ENCODE results near the gene MYO1D. TPM values are rescaled to one million over a fixed set of nuclear protein-coding genes. Genes with fewer than 3 reads are reported as not detected.

MYO1D gene
- total RNA-seq, 1 experiment from 2014 or later: 206 TPM

DNA sequence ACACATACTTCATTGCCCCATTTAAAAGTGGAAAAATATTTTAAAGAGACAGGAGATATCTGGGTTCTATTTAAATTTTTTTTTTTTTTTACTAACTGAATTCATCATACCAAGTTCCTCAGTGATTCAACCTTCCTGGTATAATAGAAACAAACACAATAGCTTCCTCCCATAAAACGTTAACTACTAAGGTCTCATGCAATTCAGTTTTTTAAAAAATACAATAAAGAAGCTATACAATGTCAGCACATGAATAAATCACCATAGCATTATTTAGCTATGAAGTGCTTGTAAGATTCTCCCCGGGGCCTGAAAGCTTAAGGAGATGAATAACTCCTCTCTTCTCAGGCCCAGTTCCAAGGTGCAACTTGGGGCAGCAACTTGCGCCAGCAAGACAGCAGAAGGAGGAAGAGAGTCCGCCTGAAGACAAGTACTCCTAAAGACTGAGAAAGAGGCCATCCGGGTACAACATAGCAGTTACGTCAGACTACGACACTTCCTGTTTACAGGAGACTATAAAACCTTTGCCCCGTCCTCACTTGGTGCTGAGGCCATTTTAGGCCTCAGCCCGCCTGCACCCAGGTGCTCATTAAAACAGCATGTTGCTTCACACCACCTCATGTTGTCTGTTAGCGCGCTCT is 81.5 kb downstream of the MYO1D start:
- DNase-seq: peak; percentile 17 to 44
- peak overlapping the region; percentile 45 for H3K4me3 Mint-ChIP-seq (ENCODE audit: unreplicated experiment)
- TF ChIP-seq, protein P1, sequence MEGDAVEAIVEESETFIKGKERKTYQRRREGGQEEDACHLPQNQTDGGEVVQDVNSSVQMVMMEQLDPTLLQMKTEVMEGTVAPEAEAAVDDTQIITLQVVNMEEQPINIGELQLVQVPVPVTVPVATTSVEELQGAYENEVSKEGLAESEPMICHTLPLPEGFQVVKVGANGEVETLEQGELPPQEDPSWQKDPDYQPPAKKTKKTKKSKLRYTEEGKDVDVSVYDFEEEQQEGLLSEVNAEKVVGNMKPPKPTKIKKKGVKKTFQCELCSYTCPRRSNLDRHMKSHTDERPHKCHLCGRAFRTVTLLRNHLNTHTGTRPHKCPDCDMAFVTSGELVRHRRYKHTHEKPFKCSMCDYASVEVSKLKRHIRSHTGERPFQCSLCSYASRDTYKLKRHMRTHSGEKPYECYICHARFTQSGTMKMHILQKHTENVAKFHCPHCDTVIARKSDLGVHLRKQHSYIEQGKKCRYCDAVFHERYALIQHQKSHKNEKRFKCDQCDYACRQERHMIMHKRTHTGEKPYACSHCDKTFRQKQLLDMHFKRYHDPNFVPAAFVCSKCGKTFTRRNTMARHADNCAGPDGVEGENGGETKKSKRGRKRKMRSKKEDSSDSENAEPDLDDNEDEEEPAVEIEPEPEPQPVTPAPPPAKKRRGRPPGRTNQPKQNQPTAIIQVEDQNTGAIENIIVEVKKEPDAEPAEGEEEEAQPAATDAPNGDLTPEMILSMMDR (IDR thresholded peaks at IDR 0.05; ENCODE audit: insufficient read depth in 1 of 2, low read depth in 1 of 2, low read length in 1 of 2, severe bottlenecking in 1 of 2, unreplicated experiment in 1 of 2): no peak
- ChIA-PET CTCF (interaction anchor here (0.8 to 1.9 kb wide), 3 partner anchors 12 to 33 kb away, joined by 4 to 5 read pairs (median 4); no protein-coding TSS in a partner anchor), POLR2A (interaction anchor here (0.8 kb wide), 1 partner anchor 82 kb away, joined by 3 read pairs; the partner anchor contains the start of gene MYO1D)
- peaks cover 31% of the 10 kb centered on the region for H3K4me1 Mint-ChIP-seq (ENCODE audit: low read depth, unreplicated experiment)
- H3K36me3 ChIP-seq (ENCODE audit: control insufficient read depth, insufficient read depth, low read length): no peaks in the 10 kb centered on the region
- no peaks in the 10 kb centered on the region for H3K9me3 Mint-ChIP-seq (ENCODE audit: unreplicated experiment)
- H3K27me3 Mint-ChIP-seq (ENCODE audit: insufficient read depth, unreplicated experiment): no peaks in the 10 kb centered on the region
- H3K4me3 ChIP-seq (ENCODE audit: low read depth, low read length): no peak overlapping the region
- BruUV-seq (replicated peaks): no TSS peak
- no peaks in the 10 kb centered on the region for H3K36me3 Mint-ChIP-seq (ENCODE audit: insufficient read depth, unreplicated experiment)
- H3K27ac Mint-ChIP-seq (ENCODE audit: unreplicated experiment): peak overlapping the region; percentile 71
- no peaks in the 10 kb centered on the region for H3K9me3 ChIP-seq
- H3K4me1 ChIP-seq: peaks cover 58% of the 10 kb centered on the region
- intact Hi-C loops (cut with micrococcal nuclease; ENCODE audit: unreplicated experiment): no loop called here
- no peaks in the 10 kb centered on the region for H3K27me3 ChIP-seq (replicated peaks; ENCODE audit: control insufficient read depth, insufficient read depth, low read length)

DNA sequence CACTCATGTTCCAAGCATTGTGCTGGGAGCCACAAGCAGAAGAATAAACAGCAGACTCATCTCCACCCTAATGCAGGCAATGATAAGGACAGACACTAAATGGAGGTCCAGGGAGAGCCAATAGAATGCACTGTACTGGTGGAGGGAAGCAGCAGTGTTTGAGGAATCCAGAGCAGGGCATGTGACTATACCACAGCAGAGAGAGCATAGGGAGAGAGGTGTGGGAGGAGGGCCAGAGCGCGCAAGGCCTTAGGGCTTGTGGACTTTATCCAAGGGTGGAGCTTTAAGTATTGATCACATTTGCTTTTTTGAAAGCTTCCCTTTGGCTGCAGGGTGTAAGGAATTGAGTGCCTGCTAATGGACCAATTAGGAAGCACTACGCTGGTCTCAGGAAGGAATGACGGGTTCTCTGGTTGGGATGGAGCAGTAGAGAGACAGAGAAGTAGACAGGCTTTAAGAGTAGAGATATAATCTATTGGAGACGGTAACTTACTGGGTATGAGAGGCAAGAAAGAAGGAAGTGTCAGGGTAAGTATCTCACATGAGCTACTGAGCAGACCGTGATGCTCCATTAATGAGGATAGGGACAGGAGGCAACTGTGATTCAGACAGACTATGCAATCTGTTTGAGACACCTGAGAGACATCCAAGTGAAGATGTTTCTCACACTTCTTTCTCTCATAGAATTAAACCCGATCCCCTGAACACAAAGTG is 82.2 kb downstream of the MYO1D start:
- TF ChIP-seq, protein P1 (IDR thresholded peaks at IDR 0.05; ENCODE audit: insufficient read depth in 1 of 2, low read depth in 1 of 2, low read length in 1 of 2, severe bottlenecking in 1 of 2, unreplicated experiment in 1 of 2): no peak
- Histone ChIP-seq H3K4me3 (ENCODE audit: low read depth, low read length) (peak overlapping the region; percentile 1; the same call in 1 of the 2 replicates), H3K36me3 (ENCODE audit: control insufficient read depth, insufficient read depth, low read length) (no peaks in the 10 kb centered on the region), H3K27me3 (replicated peaks; ENCODE audit: control insufficient read depth, insufficient read depth, low read length) (no peaks in the 10 kb centered on the region), H3K4me1 (peaks cover 54% of the 10 kb centered on the region), H3K9me3 (no peaks in the 10 kb centered on the region)
- Mint-ChIP-seq H3K27ac (ENCODE audit: unreplicated experiment) (peak overlapping the region; percentile 71), H3K4me1 (ENCODE audit: low read depth, unreplicated experiment) (peaks cover 31% of the 10 kb centered on the region), H3K9me3 (ENCODE audit: unreplicated experiment) (no peaks in the 10 kb centered on the region), H3K27me3 (ENCODE audit: insufficient read depth, unreplicated experiment) (no peaks in the 10 kb centered on the region), H3K36me3 (ENCODE audit: insufficient read depth, unreplicated experiment) (no peaks in the 10 kb centered on the region), H3K4me3 (ENCODE audit: unreplicated experiment) (peak overlapping the region; percentile 45)
- DNase-seq: peak; percentile 83 to 86
- POLR2A ChIA-PET: interaction anchor here (0.6 to 0.8 kb wide), 2 partner anchors 11 to 82 kb away, joined by 3 read pairs; partner anchors contain the start of gene MYO1D
- TSS peak; percentile 72 for BruUV-seq (replicated peaks)
- CTCF ChIA-PET: interaction anchor here (0.8 to 1.9 kb wide), 5 partner anchors 11 to 204 kb away, joined by 4 to 9 read pairs (median 4); partner anchors contain the start of gene MYO1D
- intact Hi-C loops (cut with micrococcal nuclease; ENCODE audit: unreplicated experiment): loop anchor here (1.0 kb wide), 1 partner anchor 39 kb away; no protein-coding TSS in a partner anchor

DNA sequence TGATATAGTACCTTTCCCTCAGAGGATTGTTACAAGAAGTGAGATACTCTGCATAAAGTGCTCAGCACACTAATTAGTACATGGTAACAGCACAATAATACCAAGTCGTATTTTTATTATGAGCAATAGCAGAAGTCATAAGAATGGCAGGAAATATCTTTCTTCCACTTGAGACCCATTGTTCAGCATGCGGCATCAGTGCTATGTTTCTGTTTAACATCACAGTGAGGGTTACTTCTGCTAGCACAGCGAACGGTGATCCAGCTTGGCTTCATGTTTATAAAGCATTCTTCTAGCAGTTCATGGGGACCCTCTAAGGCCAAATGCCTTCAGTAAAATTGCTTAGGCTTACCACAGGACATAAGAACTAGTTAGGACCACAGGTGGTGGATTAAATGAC is 83.1 kb downstream of the MYO1D start:
- Mint-ChIP-seq H3K4me3 (ENCODE audit: unreplicated experiment) (no peak overlapping the region), H3K4me1 (ENCODE audit: low read depth, unreplicated experiment) (peaks cover 30% of the 10 kb centered on the region), H3K9me3 (ENCODE audit: unreplicated experiment) (peaks cover 7% of the 10 kb centered on the region), H3K27me3 (ENCODE audit: insufficient read depth, unreplicated experiment) (no peaks in the 10 kb centered on the region), H3K36me3 (ENCODE audit: insufficient read depth, unreplicated experiment) (no peaks in the 10 kb centered on the region), H3K27ac (ENCODE audit: unreplicated experiment) (no peak overlapping the region)
- no peaks in the 10 kb centered on the region for H3K27me3 ChIP-seq (replicated peaks; ENCODE audit: control insufficient read depth, insufficient read depth, low read length)
- H3K4me1 ChIP-seq: peaks cover 53% of the 10 kb centered on the region
- H3K4me3 ChIP-seq (ENCODE audit: low read depth, low read length): no peak overlapping the region
- ChIA-PET CTCF (interaction anchor here (1.2 to 1.9 kb wide), 2 partner anchors 35 to 204 kb away, joined by 4 read pairs; no protein-coding TSS in a partner anchor), POLR2A (no interaction called here)
- TF ChIP-seq, protein P1 (IDR thresholded peaks at IDR 0.05; ENCODE audit: insufficient read depth in 1 of 2, low read depth in 1 of 2, low read length in 1 of 2, severe bottlenecking in 1 of 2, unreplicated experiment in 1 of 2): no peak
- H3K36me3 ChIP-seq (ENCODE audit: control insufficient read depth, insufficient read depth, low read length): no peaks in the 10 kb centered on the region
- intact Hi-C loops (cut with micrococcal nuclease; ENCODE audit: unreplicated experiment): loop anchor here (1.0 kb wide), 1 partner anchor 39 kb away; no protein-coding TSS in a partner anchor
- no peaks in the 10 kb centered on the region for H3K9me3 ChIP-seq
- DNase-seq: no peak
- no TSS peak for BruUV-seq (replicated peaks)
